Activated CD8-positive, alpha-beta memory T cell treated with anti-CD3 and anti-CD28 coated beads, Interleukin-2, amount 50 U/mL, for 4 hours (primary cell): ENCODE measurements around the gene PNLIPRP3.

ENCODE experiments used
- DNase-seq: peaks from one replicate; pipeline ENCODE4 v3.0.0-alpha.2; 2020

The PNLIPRP3 gene

DNA sequence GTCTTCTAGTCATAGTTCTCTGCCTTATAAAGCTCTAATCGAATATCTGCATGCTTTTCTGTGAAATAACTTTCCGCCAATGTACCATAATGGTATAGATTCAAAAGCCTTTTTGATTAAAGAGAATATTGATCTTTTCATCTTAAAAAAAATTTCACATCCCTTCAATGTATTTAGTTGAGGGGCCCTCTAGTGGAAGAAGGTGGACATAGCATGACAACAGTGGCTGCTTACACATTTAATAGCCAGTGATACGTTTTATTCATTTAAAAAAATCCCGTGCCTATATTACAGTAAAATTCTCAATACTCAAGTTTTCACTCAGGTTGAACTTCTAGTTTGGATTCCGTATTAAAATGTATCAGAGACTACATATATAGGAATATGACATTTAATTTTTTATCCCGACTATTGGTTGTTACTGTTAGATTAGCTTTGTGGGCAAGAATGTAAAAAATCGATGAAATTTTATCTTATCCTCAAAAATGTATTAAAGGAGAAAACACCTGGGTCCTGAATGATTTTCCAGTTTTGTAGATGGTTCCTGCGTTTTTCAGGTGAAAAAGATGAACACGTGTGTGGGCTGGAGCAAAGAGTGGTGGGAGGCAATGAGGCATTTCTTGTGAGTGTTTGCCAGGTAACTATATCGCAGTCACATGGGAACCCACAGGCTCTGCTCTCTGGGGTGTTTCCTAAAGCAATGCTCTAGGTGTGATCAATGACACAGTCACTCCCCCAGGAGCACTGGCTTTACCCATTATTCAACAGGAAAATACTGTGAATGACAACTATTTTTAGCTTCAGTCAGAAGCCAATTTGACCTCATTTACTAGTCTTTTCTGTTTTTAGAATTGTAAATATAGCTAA lies 94.0 kb downstream of the PNLIPRP3 start:
- no peak for DNase-seq

DNA sequence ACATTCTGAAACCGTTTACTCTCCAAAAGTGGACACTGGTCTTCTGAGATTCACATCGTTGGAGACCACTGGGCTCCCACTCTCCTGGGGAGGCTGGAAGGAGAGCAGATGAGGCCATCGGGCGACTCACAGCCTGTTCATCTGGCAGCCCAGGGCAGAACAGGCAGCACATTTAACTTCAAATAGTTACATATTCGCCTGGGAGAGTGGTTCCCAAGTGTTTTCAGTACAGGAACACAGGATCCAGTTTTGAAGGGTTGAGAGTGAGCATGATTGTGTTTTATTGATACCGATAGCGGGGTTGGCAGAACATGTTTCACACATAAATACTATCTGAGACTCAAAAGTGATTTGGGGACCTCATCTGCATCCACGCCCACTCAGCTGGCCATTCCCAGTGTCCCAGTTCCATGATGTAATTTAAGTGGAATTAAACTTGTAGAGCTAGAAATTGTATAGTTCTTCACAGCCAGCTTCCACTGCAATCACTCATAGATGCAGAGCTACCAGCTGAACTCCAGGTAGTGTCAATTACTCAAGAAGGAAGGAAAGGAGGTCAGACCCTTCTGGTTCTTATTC lies 95.2 kb downstream of the PNLIPRP3 start:
- no peak for DNase-seq

DNA sequence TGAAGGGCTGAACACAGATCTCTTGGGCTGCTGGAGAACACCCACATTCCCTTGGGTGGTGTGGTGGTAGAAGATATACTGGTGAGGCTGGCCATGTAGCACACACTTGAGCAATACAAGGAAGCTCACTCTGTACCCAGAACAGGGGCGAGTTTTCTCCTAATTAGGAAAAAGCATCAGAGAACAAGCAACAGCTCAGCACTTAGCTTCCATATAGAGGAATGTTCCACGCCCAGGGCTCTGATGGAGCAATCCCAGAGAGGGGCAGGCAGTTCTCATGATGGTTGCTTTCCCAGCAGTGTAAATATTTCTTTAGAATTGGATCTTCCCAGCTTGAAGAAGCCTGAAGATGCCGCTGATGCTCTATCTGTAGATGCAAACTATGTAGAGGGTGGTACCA lies 97.1 kb downstream of the PNLIPRP3 start:
- no peak for DNase-seq

DNA sequence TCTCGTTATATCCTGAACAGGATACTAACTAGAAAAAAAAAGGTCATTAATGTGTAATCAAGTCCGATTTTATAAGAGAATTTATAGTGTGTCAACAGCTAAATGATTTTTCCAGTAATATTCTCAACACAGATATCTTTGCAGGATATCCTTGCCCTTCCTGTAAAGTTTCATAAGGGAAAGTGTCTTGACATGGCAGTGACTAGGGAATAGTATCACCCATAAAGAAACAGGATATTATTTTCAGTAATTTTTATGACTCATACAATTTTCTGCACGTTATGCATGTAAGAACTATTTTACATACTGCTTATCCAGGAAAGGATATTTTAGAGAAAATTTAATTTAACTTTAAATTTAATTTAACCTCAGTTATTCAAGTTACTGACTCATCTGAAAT lies 98.6 kb downstream of the PNLIPRP3 start:
- no peak for DNase-seq
